Gastrocnemius medialis (tissue), 4 donors: ENCODE results near the gene SIPA1.

Source experiments
- CTCF ChIP-seq, 5 experiments: fragments of 450-650 bp in 3 of 5; fragments of 200-600 bp in 2 of 5; sonication (generic) in 2 of 5; IDR thresholded peaks in 4 of 5; conservative IDR thresholded peaks in 1 of 5; 1 replicate in 4 of 5; 2 replicates in 1 of 5; pipeline ENCODE4 v1.5.1; 2016 to 2019; ENCODE audit warnings: antibody characterized with exemption in 5 of 5, mild to moderate bottlenecking in 3 of 5, moderate library complexity in 3 of 5
- POLR2A ChIP-seq, 2 donors: fragments of 450-650 bp; IDR thresholded peaks; one replicate each; pipeline ENCODE4 v1.6.1; 2017; ENCODE audit warnings: antibody characterized with exemption in 2 of 2, mild to moderate bottlenecking in 2 of 2, moderate library complexity in 2 of 2

GRCh38 chr11:65612691-65613090 is 25.2 kb upstream of the SIPA1 start:
- TF ChIP-seq CTCF (IDR thresholded peaks at IDR 0.05 in 4 of 5, conservative IDR thresholded peaks at IDR 0.05 in 1 of 5) (no peak), POLR2A (IDR thresholded peaks at IDR 0.05) (no peak)
